HCT116 (cell line): ENCODE results near the gene VLDLR. TPM values are rescaled to one million over a fixed set of nuclear protein-coding genes. Genes with fewer than 3 reads are reported as not detected.
"Not testable (repeated sequence)": the region's sequence is repeated elsewhere in the genome, so short reads cannot be mapped to it uniquely, and the experiment has no call there.

Experiments
- ATAC-seq: fragments of 200-7000 bp; cut with Tn5 transposase; 2 replicates; pipeline ENCODE4 v1.9.1; 2020; ENCODE audit warnings: mild to moderate bottlenecking, moderate library complexity
- BruUV-seq: library from RNA; stranded (reverse); fragments of 400-500 nt; replicated peaks from 2 replicates; lab custom pipeline; 2021; lab: Mats Ljungman, UMichigan
- CTCF ChIA-PET: fragments of 300-600 bp; sonication (Branson Sonifier 250); formaldehyde crosslinking; loops from one replicate; lab custom pipeline; 2021; ENCODE audit warnings: antibody characterized with exemption; lab: Charles Lee
- POLR2A ChIA-PET: fragments of 300-600, 350-600 bp; sonication (Branson Sonifier 250); formaldehyde crosslinking; loops from one replicate; lab custom pipeline; 2021; ENCODE audit warnings: antibody characterized with exemption; lab: Charles Lee
- RAD21 ChIA-PET, 2 experiments: fragments of 300-600 bp; sonication (Branson Sonifier 250); formaldehyde crosslinking; loops; one replicate each; lab custom pipeline; 2023; ENCODE audit warnings: low total read pairs in 2 of 2; ENCODE audit not compliant: uncharacterized antibody in 2 of 2, unreplicated experiment in 2 of 2, low non-redundant PET in 1 of 2; lab: Charles Lee
- DNase-seq: peaks from one replicate; pipeline ENCODE4 v3.0.0-alpha.2; 2010; ENCODE audit warnings: low read depth, low spot score
- H2AFZ ChIP-seq: fragments of 200-600 bp; shearing (Covaris generic), sonication (generic); 2 replicates; pipeline ENCODE4 v1.6.1; 2017; ENCODE audit warnings: low read depth, mixed run types, mixed read lengths, antibody characterized with exemption, low read length; ENCODE audit not compliant: poor library complexity, severe bottlenecking
- H3K27ac ChIP-seq: 2 replicates; pipeline ENCODE4 v1.5.1; 2012; ENCODE audit warnings: low read depth, low read length
- H3K27me3 ChIP-seq: fragments of 200-600 bp; sonication (generic); 2 replicates; pipeline ENCODE4 v1.6.1; 2016; ENCODE audit warnings: mixed run types, low read length, mixed read lengths; ENCODE audit not compliant: insufficient read depth
- H3K36me3 ChIP-seq, 2 experiments: fragments of 200-500 bp in 1 of 2; fragments of 200-600 bp in 1 of 2; sonication (Bioruptor generic) in 1 of 2; sonication (generic) in 1 of 2; 2 replicates each; pipeline versions ENCODE4 v1.5.1 to v1.6.1; 2014 to 2016; ENCODE audit warnings: low read length in 2 of 2, inconsistent platforms in 1 of 2, mixed read lengths in 1 of 2, mixed run types in 1 of 2; ENCODE audit not compliant: insufficient read depth in 2 of 2, control insufficient read depth in 1 of 2
- H3K4me1 ChIP-seq, 2 experiments: fragments of 200-600 bp in 1 of 2; sonication (generic) in 1 of 2; 2 replicates each; pipeline versions ENCODE4 v1.5.1 to v1.6.1; 2012 to 2017; ENCODE audit warnings: low read length in 2 of 2, inconsistent platforms in 1 of 2, mild to moderate bottlenecking in 1 of 2, mixed read lengths in 1 of 2, mixed run types in 1 of 2, moderate library complexity in 1 of 2; ENCODE audit not compliant: insufficient read depth in 2 of 2, control insufficient read depth in 1 of 2
- H3K4me2 ChIP-seq: fragments of 200-600 bp; sonication (generic); 2 replicates; pipeline ENCODE4 v1.6.1; 2017; ENCODE audit warnings: mixed run types, low read length, mixed read lengths
- H3K4me3 ChIP-seq, 2 experiments: fragments of 200-600 bp in 1 of 2; sonication (generic) in 1 of 2; replicated peaks in 1 of 2; 2 replicates each; pipeline ENCODE4 v1.5.1; 2011 to 2016; ENCODE audit warnings: low read length in 2 of 2, control low read depth in 1 of 2, low read depth in 1 of 2, mild to moderate bottlenecking in 1 of 2, mixed read lengths in 1 of 2, mixed run types in 1 of 2
- H3K79me2 ChIP-seq: fragments of 200-600 bp; sonication (generic); 2 replicates; pipeline ENCODE4 v1.6.1; 2017; ENCODE audit warnings: mild to moderate bottlenecking, mixed run types, low read length, moderate library complexity, mixed read lengths; ENCODE audit not compliant: insufficient read depth
- H3K9ac ChIP-seq: fragments of 200-600 bp; sonication (generic); 2 replicates; pipeline ENCODE4 v1.6.1; 2016; ENCODE audit warnings: low read length, mixed read lengths
- H3K9me2 ChIP-seq: fragments of 200-600 bp; sonication (generic), shearing (Covaris generic); 2 replicates; pipeline ENCODE4 v1.6.1; 2017; ENCODE audit warnings: mixed run types, mild to moderate bottlenecking, moderate library complexity; ENCODE audit not compliant: insufficient read depth
- H3K9me3 ChIP-seq, 2 experiments: fragments of 200-500 bp in 1 of 2; fragments of 200-600 bp in 1 of 2; sonication (Bioruptor generic) in 1 of 2; sonication (generic) in 1 of 2; 2 replicates each; pipeline ENCODE4 v1.6.1; 2014 to 2017; ENCODE audit warnings: low read length in 2 of 2, mixed read lengths in 2 of 2, inconsistent platforms in 1 of 2, low read depth in 1 of 2, mild to moderate bottlenecking in 1 of 2, mixed run types in 1 of 2, moderate library complexity in 1 of 2; ENCODE audit not compliant: control insufficient read depth in 1 of 2, insufficient read depth in 1 of 2
- H4K20me1 ChIP-seq: fragments of 200-600 bp; sonication (generic), shearing (Covaris generic); 2 replicates; pipeline ENCODE4 v1.6.1; 2017; ENCODE audit warnings: mixed run types, mild to moderate bottlenecking, moderate library complexity; ENCODE audit not compliant: insufficient read depth
- CEBPB ChIP-seq: IDR thresholded peaks from 2 replicates; pipeline ENCODE4 v1.6.1; 2012; ENCODE audit warnings: low read depth
- ELF1 ChIP-seq: IDR thresholded peaks from 2 replicates; pipeline ENCODE4 v1.6.1; 2012; ENCODE audit warnings: low read depth, borderline replicate concordance
- EZH2 ChIP-seq: fragments of 200-600 bp; sonication (generic); IDR thresholded peaks from 2 replicates; pipeline ENCODE4 v1.6.1; 2017; ENCODE audit warnings: antibody characterized with exemption, mixed run types
- JUND ChIP-seq: IDR thresholded peaks from 2 replicates; pipeline ENCODE4 v1.6.1; 2012
- POLR2AphosphoS5 ChIP-seq: IDR thresholded peaks from 2 replicates; pipeline ENCODE4 v1.6.1; 2011; ENCODE audit warnings: mild to moderate bottlenecking, low read depth, low read length, moderate library complexity
- RAD21 ChIP-seq: IDR thresholded peaks from 2 replicates; pipeline ENCODE4 v1.6.1; 2012; ENCODE audit warnings: low read depth, mild to moderate bottlenecking
- SIN3A ChIP-seq: IDR thresholded peaks from 2 replicates; pipeline ENCODE4 v1.6.1; 2012; ENCODE audit warnings: low read depth
- SP1 ChIP-seq: IDR thresholded peaks from 2 replicates; pipeline ENCODE4 v1.6.1; 2012; ENCODE audit warnings: low read depth
- ZFX ChIP-seq: fragments of 450-650 bp; IDR thresholded peaks from 2 replicates; pipeline ENCODE4 v1.6.1; 2017
- ZNF274 ChIP-seq: fragments of 200-500 bp; sonication (Bioruptor generic); IDR thresholded peaks from 2 replicates; pipeline ENCODE4 v1.6.1; 2014; ENCODE audit warnings: mild to moderate bottlenecking, low read depth, low read length, inconsistent platforms
- intact Hi-C: fragments of 100-400 bp; cut with micrococcal nuclease; formaldehyde crosslinking; loops from 2 replicates; pipeline ENCODE4 v1.10.0; 2022
- total RNA-seq: library from RNA; stranded (reverse); gene quantifications from one replicate; pipeline ENCODE4 v1.2.1, GENCODE V29; 2021; ENCODE audit not compliant: unreplicated experiment
- TF ChIP-seq, protein P1 (sequence below), 3 experiments: fragments of 200-600 bp in 1 of 3; sonication (generic) in 1 of 3; IDR thresholded peaks in 2 of 3; conservative IDR thresholded peaks in 1 of 3; 2 replicates each; pipeline ENCODE4 v1.5.1; 2012 to 2017; ENCODE audit warnings: low read depth in 2 of 3, low read length in 2 of 3, antibody characterized with exemption in 1 of 3, borderline replicate concordance in 1 of 3, control low read depth in 1 of 3, mild to moderate bottlenecking in 1 of 3, mixed read lengths in 1 of 3, mixed run types in 1 of 3, moderate library complexity in 1 of 3; ENCODE audit not compliant: insufficient read depth in 1 of 3
- TF ChIP-seq, protein P2 (sequence below): IDR thresholded peaks from 2 replicates; pipeline ENCODE4 v1.6.1; 2011; ENCODE audit warnings: mild to moderate bottlenecking, low read length, moderate library complexity; ENCODE audit not compliant: insufficient replicate concordance; ENCODE audit errors: extremely low read depth
- TF ChIP-seq, protein P3 (sequence below): IDR thresholded peaks from 2 replicates; pipeline ENCODE4 v1.6.1; 2012
- TF ChIP-seq, protein P4 (sequence below): IDR thresholded peaks from 2 replicates; pipeline ENCODE4 v1.6.1; 2012; ENCODE audit warnings: low read depth

VLDLR gene
- total RNA-seq, 1 experiment from 2014 or later, result 0.17 TPM

DNA sequence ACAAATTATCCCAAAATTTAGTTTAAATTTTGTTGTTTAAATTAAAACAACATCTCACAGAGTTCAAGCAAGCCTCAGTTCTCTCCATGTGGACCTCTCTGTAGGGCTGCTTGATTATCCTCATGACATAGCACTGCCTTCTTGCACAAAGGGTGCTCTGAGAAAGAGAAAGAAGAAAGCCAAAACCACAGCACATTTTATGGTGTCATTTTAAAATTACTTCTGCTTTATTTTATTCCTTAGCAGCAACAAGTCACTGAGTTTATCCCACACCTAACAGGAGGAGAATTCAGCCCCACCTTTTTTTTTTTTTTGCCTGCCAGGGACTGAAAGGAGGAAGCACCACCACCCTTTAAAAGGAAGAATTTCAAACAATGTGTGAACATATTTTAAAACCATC is 82.9 kb downstream of the VLDLR start:
- Histone ChIP-seq H4K20me1 (0 out of 2 replicates have a peak, but pooled peaks cover 3% of the 10 kb centered on the region), H3K9me2 (no peaks in the 10 kb centered on the region), H3K9ac (no peak overlapping the region), H2AFZ (no peak overlapping the region), H3K27me3 (no peaks in the 10 kb centered on the region), H3K79me2 (no peaks in the 10 kb centered on the region), H3K36me3 (no peaks in the 10 kb centered on the region), H3K27ac (no peak overlapping the region), H3K4me3 (no peak overlapping the region), H3K9me3 (no peaks in the 10 kb centered on the region), H3K4me1 (no peaks in the 10 kb centered on the region), H3K4me2 (no peak overlapping the region)
- TF ChIP-seq JUND (no peak), POLR2AphosphoS5 (no peak), SIN3A (no peak), ELF1 (no peak), SP1 (no peak), ZNF274 (no peak), EZH2 (no peak), CEBPB (no peak), ZFX (no peak), RAD21 (no peak)
- TF ChIP-seq, protein P1, sequence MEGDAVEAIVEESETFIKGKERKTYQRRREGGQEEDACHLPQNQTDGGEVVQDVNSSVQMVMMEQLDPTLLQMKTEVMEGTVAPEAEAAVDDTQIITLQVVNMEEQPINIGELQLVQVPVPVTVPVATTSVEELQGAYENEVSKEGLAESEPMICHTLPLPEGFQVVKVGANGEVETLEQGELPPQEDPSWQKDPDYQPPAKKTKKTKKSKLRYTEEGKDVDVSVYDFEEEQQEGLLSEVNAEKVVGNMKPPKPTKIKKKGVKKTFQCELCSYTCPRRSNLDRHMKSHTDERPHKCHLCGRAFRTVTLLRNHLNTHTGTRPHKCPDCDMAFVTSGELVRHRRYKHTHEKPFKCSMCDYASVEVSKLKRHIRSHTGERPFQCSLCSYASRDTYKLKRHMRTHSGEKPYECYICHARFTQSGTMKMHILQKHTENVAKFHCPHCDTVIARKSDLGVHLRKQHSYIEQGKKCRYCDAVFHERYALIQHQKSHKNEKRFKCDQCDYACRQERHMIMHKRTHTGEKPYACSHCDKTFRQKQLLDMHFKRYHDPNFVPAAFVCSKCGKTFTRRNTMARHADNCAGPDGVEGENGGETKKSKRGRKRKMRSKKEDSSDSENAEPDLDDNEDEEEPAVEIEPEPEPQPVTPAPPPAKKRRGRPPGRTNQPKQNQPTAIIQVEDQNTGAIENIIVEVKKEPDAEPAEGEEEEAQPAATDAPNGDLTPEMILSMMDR (IDR thresholded peaks at IDR 0.05 in 2 of 3, conservative IDR thresholded peaks at IDR 0.05 in 1 of 3; ENCODE audit: borderline replicate concordance in 1 of 3, insufficient read depth in 1 of 3, low read depth in 2 of 3, low read length in 2 of 3), result no peak
- TF ChIP-seq, protein P2, sequence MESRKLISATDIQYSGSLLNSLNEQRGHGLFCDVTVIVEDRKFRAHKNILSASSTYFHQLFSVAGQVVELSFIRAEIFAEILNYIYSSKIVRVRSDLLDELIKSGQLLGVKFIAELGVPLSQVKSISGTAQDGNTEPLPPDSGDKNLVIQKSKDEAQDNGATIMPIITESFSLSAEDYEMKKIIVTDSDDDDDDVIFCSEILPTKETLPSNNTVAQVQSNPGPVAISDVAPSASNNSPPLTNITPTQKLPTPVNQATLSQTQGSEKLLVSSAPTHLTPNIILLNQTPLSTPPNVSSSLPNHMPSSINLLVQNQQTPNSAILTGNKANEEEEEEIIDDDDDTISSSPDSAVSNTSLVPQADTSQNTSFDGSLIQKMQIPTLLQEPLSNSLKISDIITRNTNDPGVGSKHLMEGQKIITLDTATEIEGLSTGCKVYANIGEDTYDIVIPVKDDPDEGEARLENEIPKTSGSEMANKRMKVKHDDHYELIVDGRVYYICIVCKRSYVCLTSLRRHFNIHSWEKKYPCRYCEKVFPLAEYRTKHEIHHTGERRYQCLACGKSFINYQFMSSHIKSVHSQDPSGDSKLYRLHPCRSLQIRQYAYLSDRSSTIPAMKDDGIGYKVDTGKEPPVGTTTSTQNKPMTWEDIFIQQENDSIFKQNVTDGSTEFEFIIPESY, result no peak
- TF ChIP-seq, protein P3, sequence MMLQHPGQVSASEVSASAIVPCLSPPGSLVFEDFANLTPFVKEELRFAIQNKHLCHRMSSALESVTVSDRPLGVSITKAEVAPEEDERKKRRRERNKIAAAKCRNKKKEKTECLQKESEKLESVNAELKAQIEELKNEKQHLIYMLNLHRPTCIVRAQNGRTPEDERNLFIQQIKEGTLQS, result no peak
- TF ChIP-seq, protein P4, sequence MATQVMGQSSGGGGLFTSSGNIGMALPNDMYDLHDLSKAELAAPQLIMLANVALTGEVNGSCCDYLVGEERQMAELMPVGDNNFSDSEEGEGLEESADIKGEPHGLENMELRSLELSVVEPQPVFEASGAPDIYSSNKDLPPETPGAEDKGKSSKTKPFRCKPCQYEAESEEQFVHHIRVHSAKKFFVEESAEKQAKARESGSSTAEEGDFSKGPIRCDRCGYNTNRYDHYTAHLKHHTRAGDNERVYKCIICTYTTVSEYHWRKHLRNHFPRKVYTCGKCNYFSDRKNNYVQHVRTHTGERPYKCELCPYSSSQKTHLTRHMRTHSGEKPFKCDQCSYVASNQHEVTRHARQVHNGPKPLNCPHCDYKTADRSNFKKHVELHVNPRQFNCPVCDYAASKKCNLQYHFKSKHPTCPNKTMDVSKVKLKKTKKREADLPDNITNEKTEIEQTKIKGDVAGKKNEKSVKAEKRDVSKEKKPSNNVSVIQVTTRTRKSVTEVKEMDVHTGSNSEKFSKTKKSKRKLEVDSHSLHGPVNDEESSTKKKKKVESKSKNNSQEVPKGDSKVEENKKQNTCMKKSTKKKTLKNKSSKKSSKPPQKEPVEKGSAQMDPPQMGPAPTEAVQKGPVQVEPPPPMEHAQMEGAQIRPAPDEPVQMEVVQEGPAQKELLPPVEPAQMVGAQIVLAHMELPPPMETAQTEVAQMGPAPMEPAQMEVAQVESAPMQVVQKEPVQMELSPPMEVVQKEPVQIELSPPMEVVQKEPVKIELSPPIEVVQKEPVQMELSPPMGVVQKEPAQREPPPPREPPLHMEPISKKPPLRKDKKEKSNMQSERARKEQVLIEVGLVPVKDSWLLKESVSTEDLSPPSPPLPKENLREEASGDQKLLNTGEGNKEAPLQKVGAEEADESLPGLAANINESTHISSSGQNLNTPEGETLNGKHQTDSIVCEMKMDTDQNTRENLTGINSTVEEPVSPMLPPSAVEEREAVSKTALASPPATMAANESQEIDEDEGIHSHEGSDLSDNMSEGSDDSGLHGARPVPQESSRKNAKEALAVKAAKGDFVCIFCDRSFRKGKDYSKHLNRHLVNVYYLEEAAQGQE, result no peak
- ChIA-PET POLR2A (no interaction called here), CTCF (no interaction called here), RAD21 (no interaction called here)
- DNase-seq (no peak), ATAC-seq (no peak)
- intact Hi-C loops, result no loop called here
- BruUV-seq, result no TSS peak

DNA sequence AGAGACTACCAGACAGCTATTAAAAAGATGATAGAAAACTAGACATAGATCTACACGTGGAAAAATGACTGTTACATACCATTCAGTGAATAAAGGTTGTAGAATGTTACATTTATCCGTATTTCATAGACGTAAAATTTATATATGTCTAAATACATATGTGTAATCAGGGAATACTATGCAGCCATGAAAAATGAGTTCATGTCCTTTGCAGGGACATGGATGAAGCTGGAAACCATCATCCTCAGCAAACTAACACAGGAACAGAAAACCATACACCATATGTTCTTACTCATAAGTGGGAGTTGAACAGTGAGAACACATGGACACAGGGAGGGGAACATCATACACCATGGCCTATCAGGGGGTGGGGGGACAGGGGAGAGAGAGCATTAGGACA is 85.7 kb downstream of the VLDLR start:
- RAD21 ChIA-PET, CTCF ChIA-PET, H3K36me3 ChIP-seq, POLR2A ChIA-PET, H3K27ac ChIP-seq, H3K4me3 ChIP-seq, ATAC-seq, DNase-seq, H3K9me3 ChIP-seq, H3K4me1 ChIP-seq, H3K9ac ChIP-seq, intact Hi-C loops, H3K9me2 ChIP-seq, H3K4me2 ChIP-seq, BruUV-seq, H2AFZ ChIP-seq, H3K79me2 ChIP-seq, H3K27me3 ChIP-seq, H4K20me1 ChIP-seq: not testable (repeated sequence)
